Measurements from ENCODE around the gene WDR81.

GRCh38 chr17:1676401-1676800 is 48.1 kb upstream of the WDR81 start:
- TF ChIP-seq POLR2A (IDR thresholded peaks at IDR 0.05) (no peak), CTCF (IDR thresholded peaks at IDR 0.05) (no peak)

Data from heart left ventricle (tissue), 13 donors.